SK-N-SH treated with all-trans-retinoic acid at 6 μM for 48 hours (cell line): ENCODE results near the gene UBASH3B.

ENCODE experiments used
- ATAC-seq: fragments of 200-7000 bp; cut with Tn5 transposase; 3 replicates; pipeline ENCODE4 v1.9.1; 2020; ENCODE audit warnings: mild to moderate bottlenecking, moderate library complexity
- ARNTL ChIP-seq: fragments of 450-650 bp; formaldehyde crosslinking; IDR thresholded peaks from 2 replicates; pipeline ENCODE4 v1.5.0; 2020; ENCODE audit warnings: low read depth, mild to moderate bottlenecking, moderate library complexity, borderline replicate concordance
- BACH2 ChIP-seq: fragments of 250-450 bp; sonication (Bioruptor Pico); IDR thresholded peaks from 2 replicates; pipeline ENCODE4 v1.9.0; 2021; ENCODE audit warnings: mild to moderate bottlenecking, borderline replicate concordance
- CSDC2 ChIP-seq: fragments of 250-450 bp; sonication (Bioruptor Pico); IDR thresholded peaks from 2 replicates; pipeline ENCODE4 v1.5.0; 2020; ENCODE audit warnings: mild to moderate bottlenecking, moderate library complexity
- CSRNP3 ChIP-seq: fragments of 250-450 bp; sonication (Bioruptor Pico); IDR thresholded peaks from 2 replicates; pipeline ENCODE4 v1.5.1; 2021; ENCODE audit warnings: mild to moderate bottlenecking, moderate library complexity
- ESRRG ChIP-seq: fragments of 250-450 bp; sonication (Bioruptor Pico); IDR thresholded peaks from 2 replicates; pipeline ENCODE4 v1.6.1; 2021; ENCODE audit warnings: mild to moderate bottlenecking
- GLIS3 ChIP-seq: fragments of 250-450 bp; sonication (Bioruptor Pico); IDR thresholded peaks from 2 replicates; pipeline ENCODE4 v1.5.0; 2020; ENCODE audit warnings: mild to moderate bottlenecking, moderate library complexity
- ISL1 ChIP-seq: fragments of 250-450 bp; sonication (Bioruptor Pico); IDR thresholded peaks from 2 replicates; pipeline ENCODE4 v2.1.2; 2022; ENCODE audit warnings: mild to moderate bottlenecking, moderate library complexity
- OSR1 ChIP-seq: fragments of 250-450 bp; sonication (Bioruptor Pico); IDR thresholded peaks from 2 replicates; pipeline ENCODE4 v1.8.0; 2022; ENCODE audit warnings: moderate library complexity, mild to moderate bottlenecking, inconsistent platforms
- POU6F1 ChIP-seq: fragments of 250-450 bp; sonication (Bioruptor Pico); IDR thresholded peaks from 2 replicates; pipeline ENCODE4 v1.8.0; 2021; ENCODE audit warnings: low read depth, mild to moderate bottlenecking, moderate library complexity, borderline replicate concordance
- PPARA ChIP-seq: fragments of 250-450 bp; sonication (Bioruptor Pico); IDR thresholded peaks from 2 replicates; pipeline ENCODE4 v1.5.0; 2020; ENCODE audit warnings: mild to moderate bottlenecking, borderline replicate concordance
- RARB ChIP-seq: fragments of 250-450 bp; sonication (Bioruptor Pico); IDR thresholded peaks from 2 replicates; pipeline ENCODE4 v1.8.0; 2021; ENCODE audit warnings: mild to moderate bottlenecking, moderate library complexity
- SNAI2 ChIP-seq: fragments of 250-450 bp; sonication (Bioruptor Pico); IDR thresholded peaks from 2 replicates; pipeline ENCODE4 v1.5.0; 2020; ENCODE audit warnings: mild to moderate bottlenecking, moderate library complexity
- TCF4 ChIP-seq: fragments of 250-450 bp; sonication (Bioruptor Pico); IDR thresholded peaks from 2 replicates; pipeline ENCODE4 v1.8.0; 2021; ENCODE audit warnings: mild to moderate bottlenecking, moderate library complexity, borderline replicate concordance
- ZFP3 ChIP-seq: fragments of 250-450 bp; sonication (Bioruptor Pico); IDR thresholded peaks from 2 replicates; pipeline ENCODE4 v1.5.0; 2020; ENCODE audit warnings: mild to moderate bottlenecking, moderate library complexity
- ZNF565 ChIP-seq: fragments of 450-650 bp; formaldehyde crosslinking; conservative IDR thresholded peaks from 2 replicates; pipeline ENCODE4 v1.5.0; 2020; ENCODE audit warnings: low read depth, mild to moderate bottlenecking, moderate library complexity
- ZNF70 ChIP-seq: fragments of 450-650 bp; formaldehyde crosslinking; IDR thresholded peaks from 2 replicates; pipeline ENCODE4 v1.5.0; 2020; ENCODE audit warnings: mild to moderate bottlenecking, moderate library complexity
- ZNF8 ChIP-seq: fragments of 450-650 bp; formaldehyde crosslinking; IDR thresholded peaks from 2 replicates; pipeline ENCODE4 v1.5.0; 2020; ENCODE audit warnings: mild to moderate bottlenecking, moderate library complexity
- TF ChIP-seq, protein P1 (sequence below): fragments of 250-450 bp; sonication (Bioruptor Pico); IDR thresholded peaks from 2 replicates; pipeline ENCODE4 v1.5.1; 2020; ENCODE audit warnings: low read depth, mild to moderate bottlenecking, moderate library complexity
- TF ChIP-seq, protein P2 (sequence below): fragments of 250-450 bp; sonication (Bioruptor Pico); IDR thresholded peaks from 2 replicates; pipeline ENCODE4 v1.8.0; 2020; ENCODE audit warnings: mild to moderate bottlenecking, moderate library complexity, borderline replicate concordance
- TF ChIP-seq, protein P3 (sequence below): fragments of 250-450 bp; sonication (Bioruptor Pico); IDR thresholded peaks from 2 replicates; pipeline ENCODE4 v1.5.0; 2020; ENCODE audit warnings: mild to moderate bottlenecking, moderate library complexity

The UBASH3B gene

GRCh38 chr11:122850076-122850631 is 194.6 kb downstream of the UBASH3B start (continued):
- no peak for TF ChIP-seq RARB
- TF ChIP-seq ZNF565 (CRISPR knock-in tag): no peak
- TF ChIP-seq TCF4: no peak
- TF ChIP-seq, all 23 proteins: peak for 0

DNA sequence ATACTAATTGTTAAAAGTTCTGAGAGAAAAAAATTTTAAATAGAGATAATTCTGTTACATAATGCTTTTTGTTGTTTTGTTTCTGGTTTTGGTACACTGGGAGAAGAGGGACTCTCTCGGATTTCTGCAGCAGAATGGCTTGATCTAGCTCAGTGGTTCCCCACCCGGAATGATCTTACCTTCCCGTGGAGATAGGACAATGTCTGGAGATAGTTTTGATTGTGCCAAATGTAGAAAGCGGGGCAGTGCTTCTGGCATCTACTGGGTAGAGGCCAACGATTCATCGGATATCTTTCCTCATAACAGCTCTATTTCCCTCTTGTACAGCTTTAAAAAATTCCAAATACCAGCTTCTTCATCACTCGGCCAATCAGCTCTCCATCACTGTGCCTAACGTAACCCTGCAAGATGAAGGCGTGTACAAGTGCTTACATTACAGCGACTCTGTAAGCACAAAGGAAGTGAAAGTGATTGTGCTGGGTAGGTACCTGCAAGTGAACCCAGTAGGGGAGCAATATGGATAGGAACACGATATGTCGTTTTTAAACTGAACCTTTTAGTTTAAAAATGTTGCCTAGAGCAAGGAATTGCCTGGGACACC is 195.9 kb downstream of the UBASH3B start:
- TF ChIP-seq ZFP3 (CRISPR knock-in tag): no peak
- TF ChIP-seq ISL1: no peak
- TF ChIP-seq TCF4: no peak
- no peak for TF ChIP-seq CSDC2 (CRISPR knock-in tag)
- TF ChIP-seq RARB: no peak
- TF ChIP-seq OSR1 (CRISPR knock-in tag): no peak
- TF ChIP-seq ARNTL (CRISPR knock-in tag): no peak
- TF ChIP-seq ZNF70: no peak
- no peak for TF ChIP-seq PPARA (CRISPR knock-in tag)
- no peak for TF ChIP-seq ESRRG (CRISPR knock-in tag)
- TF ChIP-seq, protein P1, sequence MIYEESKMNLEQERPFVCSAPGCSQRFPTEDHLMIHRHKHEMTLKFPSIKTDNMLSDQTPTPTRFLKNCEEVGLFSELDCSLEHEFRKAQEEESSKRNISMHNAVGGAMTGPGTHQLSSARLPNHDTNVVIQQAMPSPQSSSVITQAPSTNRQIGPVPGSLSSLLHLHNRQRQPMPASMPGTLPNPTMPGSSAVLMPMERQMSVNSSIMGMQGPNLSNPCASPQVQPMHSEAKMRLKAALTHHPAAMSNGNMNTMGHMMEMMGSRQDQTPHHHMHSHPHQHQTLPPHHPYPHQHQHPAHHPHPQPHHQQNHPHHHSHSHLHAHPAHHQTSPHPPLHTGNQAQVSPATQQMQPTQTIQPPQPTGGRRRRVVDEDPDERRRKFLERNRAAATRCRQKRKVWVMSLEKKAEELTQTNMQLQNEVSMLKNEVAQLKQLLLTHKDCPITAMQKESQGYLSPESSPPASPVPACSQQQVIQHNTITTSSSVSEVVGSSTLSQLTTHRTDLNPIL (CRISPR knock-in tag): no peak
- TF ChIP-seq GLIS3 (CRISPR knock-in tag): no peak
- TF ChIP-seq ZNF8: no peak
- TF ChIP-seq POU6F1: no peak
- TF ChIP-seq CSRNP3 (CRISPR knock-in tag): no peak
- TF ChIP-seq BACH2 (CRISPR knock-in tag): no peak
- TF ChIP-seq, all 23 proteins: peak for 0

GRCh38 chr11:122852074-122852795 is 196.7 kb downstream of the UBASH3B start:
- TF ChIP-seq, protein P2, sequence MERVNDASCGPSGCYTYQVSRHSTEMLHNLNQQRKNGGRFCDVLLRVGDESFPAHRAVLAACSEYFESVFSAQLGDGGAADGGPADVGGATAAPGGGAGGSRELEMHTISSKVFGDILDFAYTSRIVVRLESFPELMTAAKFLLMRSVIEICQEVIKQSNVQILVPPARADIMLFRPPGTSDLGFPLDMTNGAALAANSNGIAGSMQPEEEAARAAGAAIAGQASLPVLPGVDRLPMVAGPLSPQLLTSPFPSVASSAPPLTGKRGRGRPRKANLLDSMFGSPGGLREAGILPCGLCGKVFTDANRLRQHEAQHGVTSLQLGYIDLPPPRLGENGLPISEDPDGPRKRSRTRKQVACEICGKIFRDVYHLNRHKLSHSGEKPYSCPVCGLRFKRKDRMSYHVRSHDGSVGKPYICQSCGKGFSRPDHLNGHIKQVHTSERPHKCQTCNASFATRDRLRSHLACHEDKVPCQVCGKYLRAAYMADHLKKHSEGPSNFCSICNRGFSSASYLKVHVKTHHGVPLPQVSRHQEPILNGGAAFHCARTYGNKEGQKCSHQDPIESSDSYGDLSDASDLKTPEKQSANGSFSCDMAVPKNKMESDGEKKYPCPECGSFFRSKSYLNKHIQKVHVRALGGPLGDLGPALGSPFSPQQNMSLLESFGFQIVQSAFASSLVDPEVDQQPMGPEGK: no peak
- TF ChIP-seq ZNF565 (CRISPR knock-in tag) (no peak), ISL1 (no peak), ESRRG (CRISPR knock-in tag) (no peak), GLIS3 (CRISPR knock-in tag) (no peak), SNAI2 (no peak)
- TF ChIP-seq, protein P3, sequence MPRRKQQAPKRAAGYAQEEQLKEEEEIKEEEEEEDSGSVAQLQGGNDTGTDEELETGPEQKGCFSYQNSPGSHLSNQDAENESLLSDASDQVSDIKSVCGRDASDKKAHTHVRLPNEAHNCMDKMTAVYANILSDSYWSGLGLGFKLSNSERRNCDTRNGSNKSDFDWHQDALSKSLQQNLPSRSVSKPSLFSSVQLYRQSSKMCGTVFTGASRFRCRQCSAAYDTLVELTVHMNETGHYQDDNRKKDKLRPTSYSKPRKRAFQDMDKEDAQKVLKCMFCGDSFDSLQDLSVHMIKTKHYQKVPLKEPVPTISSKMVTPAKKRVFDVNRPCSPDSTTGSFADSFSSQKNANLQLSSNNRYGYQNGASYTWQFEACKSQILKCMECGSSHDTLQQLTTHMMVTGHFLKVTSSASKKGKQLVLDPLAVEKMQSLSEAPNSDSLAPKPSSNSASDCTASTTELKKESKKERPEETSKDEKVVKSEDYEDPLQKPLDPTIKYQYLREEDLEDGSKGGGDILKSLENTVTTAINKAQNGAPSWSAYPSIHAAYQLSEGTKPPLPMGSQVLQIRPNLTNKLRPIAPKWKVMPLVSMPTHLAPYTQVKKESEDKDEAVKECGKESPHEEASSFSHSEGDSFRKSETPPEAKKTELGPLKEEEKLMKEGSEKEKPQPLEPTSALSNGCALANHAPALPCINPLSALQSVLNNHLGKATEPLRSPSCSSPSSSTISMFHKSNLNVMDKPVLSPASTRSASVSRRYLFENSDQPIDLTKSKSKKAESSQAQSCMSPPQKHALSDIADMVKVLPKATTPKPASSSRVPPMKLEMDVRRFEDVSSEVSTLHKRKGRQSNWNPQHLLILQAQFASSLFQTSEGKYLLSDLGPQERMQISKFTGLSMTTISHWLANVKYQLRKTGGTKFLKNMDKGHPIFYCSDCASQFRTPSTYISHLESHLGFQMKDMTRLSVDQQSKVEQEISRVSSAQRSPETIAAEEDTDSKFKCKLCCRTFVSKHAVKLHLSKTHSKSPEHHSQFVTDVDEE: no peak
- no peak for ATAC-seq

More for the DNA sequence above, 195.9 kb downstream of the UBASH3B start:
- no peak for ATAC-seq
